GM23338 (cell line): ENCODE results near the gene PLEKHN1. TPM values are rescaled to one million over a fixed set of nuclear protein-coding genes. Genes with fewer than 3 reads are reported as not detected.

Experiments used
- ATAC-seq: fragments of 200-7000 bp; cut with Tn5 transposase; 3 replicates; pipeline ENCODE4 v1.9.1; 2020
- DNase-seq: peaks from one replicate; pipeline ENCODE4 v3.0.0-alpha.2; 2015; ENCODE audit warnings: low spot score
- H2AFZ ChIP-seq: fragments of 200-600 bp; sonication (generic); 2 replicates; pipeline ENCODE4 v1.8.0; 2016; ENCODE audit warnings: antibody characterized with exemption, mild to moderate bottlenecking, moderate library complexity
- H3F3A ChIP-seq: fragments of 200-600 bp; sonication (generic); replicated peaks from 2 replicates; pipeline ENCODE4 v1.8.0; 2017; ENCODE audit warnings: antibody characterized with exemption, mixed run types, low read depth
- H3K27ac ChIP-seq: fragments of 200-600 bp; sonication (generic); 2 replicates; pipeline ENCODE4 v1.6.1; 2016; ENCODE audit warnings: low read depth
- H3K27me3 ChIP-seq: fragments of 200-600 bp; sonication (generic); 2 replicates; pipeline ENCODE4 v1.8.0; 2016; ENCODE audit warnings: mild to moderate bottlenecking, mixed run types, moderate library complexity; ENCODE audit not compliant: insufficient read depth
- H3K36me3 ChIP-seq: fragments of 200-600 bp; sonication (generic); 2 replicates; pipeline ENCODE4 v1.8.0; 2016; ENCODE audit warnings: mild to moderate bottlenecking; ENCODE audit not compliant: insufficient read depth
- H3K4me1 ChIP-seq: fragments of 200-600 bp; sonication (generic); 2 replicates; pipeline ENCODE4 v1.8.0; 2016; ENCODE audit warnings: mild to moderate bottlenecking, moderate library complexity; ENCODE audit not compliant: insufficient read depth
- H3K4me2 ChIP-seq: fragments of 200-600 bp; sonication (generic); 2 replicates; pipeline ENCODE4 v1.7.1; 2017; ENCODE audit warnings: mixed run types
- H3K4me3 ChIP-seq: fragments of 200-600 bp; sonication (generic); 2 replicates; pipeline ENCODE4 v1.6.1; 2016; ENCODE audit warnings: mixed run types
- H3K79me2 ChIP-seq: fragments of 200-600 bp; sonication (generic); replicated peaks from 2 replicates; pipeline ENCODE4 v1.8.0; 2017; ENCODE audit warnings: mild to moderate bottlenecking; ENCODE audit not compliant: insufficient read depth
- H3K9me2 ChIP-seq: fragments of 200-600 bp; sonication (generic); 2 replicates; pipeline ENCODE4 v1.8.0; 2017; ENCODE audit not compliant: insufficient read depth
- H4K20me1 ChIP-seq: fragments of 200-600 bp; sonication (generic); replicated peaks from 2 replicates; pipeline ENCODE4 v1.8.0; 2017; ENCODE audit warnings: mild to moderate bottlenecking; ENCODE audit not compliant: insufficient read depth
- H3K27ac Mint-ChIP-seq: 2 replicates; pipeline ENCODE4 v1.8.0; 2020; ENCODE audit warnings: inconsistent platforms, mild to moderate bottlenecking, moderate library complexity, mixed read lengths
- H3K27me3 Mint-ChIP-seq: 3 replicates; pipeline ENCODE4 v1.8.0; 2022; ENCODE audit warnings: low read depth, mild to moderate bottlenecking, moderate library complexity, mixed read lengths, inconsistent platforms; ENCODE audit not compliant: insufficient read depth, poor library complexity
- H3K36me3 Mint-ChIP-seq: 3 replicates; pipeline ENCODE4 v1.8.0; 2021; ENCODE audit warnings: low read depth, mild to moderate bottlenecking, inconsistent platforms, moderate library complexity, mixed read lengths
- H3K4me1 Mint-ChIP-seq: 3 replicates; pipeline ENCODE4 v1.8.0; 2020; ENCODE audit warnings: mild to moderate bottlenecking, inconsistent platforms, mixed read lengths
- H3K4me3 Mint-ChIP-seq: 3 replicates; pipeline ENCODE4 v1.8.0; 2021; ENCODE audit warnings: moderate library complexity, mild to moderate bottlenecking, inconsistent platforms, mixed read lengths
- H3K9me3 Mint-ChIP-seq: 3 replicates; pipeline ENCODE4 v1.8.0; 2020; ENCODE audit warnings: moderate library complexity, mild to moderate bottlenecking, inconsistent platforms, mixed read lengths
- CREB1 ChIP-seq: fragments of 250-450 bp; sonication (Bioruptor Pico); IDR thresholded peaks from 2 replicates; pipeline ENCODE4 v1.5.0; 2020; ENCODE audit warnings: low read depth, mild to moderate bottlenecking, moderate library complexity
- EZH2 ChIP-seq: fragments of 200-600 bp; sonication (generic); IDR thresholded peaks from one replicate; pipeline ENCODE4 v1.8.0; 2017; ENCODE audit warnings: antibody characterized with exemption, mild to moderate bottlenecking, low read depth; ENCODE audit not compliant: unreplicated experiment
- EZH2phosphoT487 ChIP-seq: fragments of 200-600 bp; sonication (generic); IDR thresholded peaks from one replicate; pipeline ENCODE4 v1.8.1; 2018; ENCODE audit warnings: antibody characterized with exemption; ENCODE audit not compliant: unreplicated experiment
- JUNB ChIP-seq: IDR thresholded peaks from one replicate; pipeline ENCODE4 v1.6.1; 2016; ENCODE audit warnings: antibody characterized with exemption; ENCODE audit not compliant: unreplicated experiment
- NANOG ChIP-seq: IDR thresholded peaks from 2 replicates; pipeline ENCODE4 v1.6.1; 2016; ENCODE audit warnings: antibody characterized with exemption, borderline replicate concordance
- POLR2AphosphoS5 ChIP-seq: IDR thresholded peaks from 2 replicates; pipeline ENCODE4 v1.6.1; 2016; ENCODE audit warnings: antibody characterized with exemption, low read depth
- STAT1 ChIP-seq: IDR thresholded peaks from one replicate; pipeline ENCODE4 v1.6.1; 2016; ENCODE audit warnings: antibody characterized with exemption; ENCODE audit not compliant: unreplicated experiment
- polyA plus RNA-seq: library from polyadenylated mRNA; unstranded; fragments of >200 nt; fragmentation: Nextera tagmentation; extraction: Ambion mirVana; gene quantifications from 2 replicates; pipeline ENCODE4 v1.2.1, GENCODE V29; 2016
- total RNA-seq: library from RNA; depleted of rRNA; stranded (reverse); fragments of >200 nt; shearing (Covaris generic); gene quantifications from 2 replicates; pipeline ENCODE4 v1.2.3, GENCODE V29; 2014
- TF ChIP-seq, protein P1 (sequence below): fragments of 250-450 bp; sonication (Bioruptor Pico); IDR thresholded peaks from 2 replicates; pipeline ENCODE4 v1.5.0; 2020; ENCODE audit warnings: mild to moderate bottlenecking, moderate library complexity
- TF ChIP-seq, protein P2 (sequence below): IDR thresholded peaks from 2 replicates; pipeline ENCODE4 v1.6.1; 2016; ENCODE audit warnings: antibody characterized with exemption
- TF ChIP-seq, protein P3 (sequence below), 2 experiments: fragments of 200-600 bp in 1 of 2; sonication (generic) in 1 of 2; conservative IDR thresholded peaks; 2 replicates each; pipeline versions ENCODE4 v1.5.1 to v1.6.1; 2016 to 2017; ENCODE audit warnings: antibody characterized with exemption in 2 of 2, low read depth in 2 of 2, mild to moderate bottlenecking in 2 of 2, moderate library complexity in 1 of 2

Gene PLEKHN1
- total and polyA plus RNA-seq, 2 experiments from 2014 or later, result 1.4 to 3.3 TPM

DNA sequence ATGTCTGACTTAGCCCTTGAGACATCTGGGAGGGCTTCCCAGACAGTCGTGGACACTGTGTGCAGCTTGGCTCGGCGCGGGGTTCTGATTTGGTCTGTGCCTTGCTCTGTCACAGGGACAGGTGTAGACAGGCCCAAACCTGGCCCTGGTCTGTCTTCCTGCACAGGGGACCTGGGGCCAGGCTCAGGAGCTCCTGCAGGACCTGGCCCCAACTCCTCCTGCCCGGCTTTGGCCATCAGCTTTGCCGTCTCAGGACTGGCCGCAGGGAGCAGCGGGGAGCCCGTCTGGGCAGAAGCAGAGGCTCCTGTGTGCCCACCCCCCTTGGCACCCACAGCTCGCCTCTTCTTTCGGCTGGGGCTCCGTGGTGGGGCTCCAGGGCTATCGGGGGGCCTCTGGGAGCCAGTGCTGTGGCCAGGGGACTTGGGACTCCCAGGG is 13.9 kb downstream of the PLEKHN1 start (continued):
- TF ChIP-seq, protein P1, sequence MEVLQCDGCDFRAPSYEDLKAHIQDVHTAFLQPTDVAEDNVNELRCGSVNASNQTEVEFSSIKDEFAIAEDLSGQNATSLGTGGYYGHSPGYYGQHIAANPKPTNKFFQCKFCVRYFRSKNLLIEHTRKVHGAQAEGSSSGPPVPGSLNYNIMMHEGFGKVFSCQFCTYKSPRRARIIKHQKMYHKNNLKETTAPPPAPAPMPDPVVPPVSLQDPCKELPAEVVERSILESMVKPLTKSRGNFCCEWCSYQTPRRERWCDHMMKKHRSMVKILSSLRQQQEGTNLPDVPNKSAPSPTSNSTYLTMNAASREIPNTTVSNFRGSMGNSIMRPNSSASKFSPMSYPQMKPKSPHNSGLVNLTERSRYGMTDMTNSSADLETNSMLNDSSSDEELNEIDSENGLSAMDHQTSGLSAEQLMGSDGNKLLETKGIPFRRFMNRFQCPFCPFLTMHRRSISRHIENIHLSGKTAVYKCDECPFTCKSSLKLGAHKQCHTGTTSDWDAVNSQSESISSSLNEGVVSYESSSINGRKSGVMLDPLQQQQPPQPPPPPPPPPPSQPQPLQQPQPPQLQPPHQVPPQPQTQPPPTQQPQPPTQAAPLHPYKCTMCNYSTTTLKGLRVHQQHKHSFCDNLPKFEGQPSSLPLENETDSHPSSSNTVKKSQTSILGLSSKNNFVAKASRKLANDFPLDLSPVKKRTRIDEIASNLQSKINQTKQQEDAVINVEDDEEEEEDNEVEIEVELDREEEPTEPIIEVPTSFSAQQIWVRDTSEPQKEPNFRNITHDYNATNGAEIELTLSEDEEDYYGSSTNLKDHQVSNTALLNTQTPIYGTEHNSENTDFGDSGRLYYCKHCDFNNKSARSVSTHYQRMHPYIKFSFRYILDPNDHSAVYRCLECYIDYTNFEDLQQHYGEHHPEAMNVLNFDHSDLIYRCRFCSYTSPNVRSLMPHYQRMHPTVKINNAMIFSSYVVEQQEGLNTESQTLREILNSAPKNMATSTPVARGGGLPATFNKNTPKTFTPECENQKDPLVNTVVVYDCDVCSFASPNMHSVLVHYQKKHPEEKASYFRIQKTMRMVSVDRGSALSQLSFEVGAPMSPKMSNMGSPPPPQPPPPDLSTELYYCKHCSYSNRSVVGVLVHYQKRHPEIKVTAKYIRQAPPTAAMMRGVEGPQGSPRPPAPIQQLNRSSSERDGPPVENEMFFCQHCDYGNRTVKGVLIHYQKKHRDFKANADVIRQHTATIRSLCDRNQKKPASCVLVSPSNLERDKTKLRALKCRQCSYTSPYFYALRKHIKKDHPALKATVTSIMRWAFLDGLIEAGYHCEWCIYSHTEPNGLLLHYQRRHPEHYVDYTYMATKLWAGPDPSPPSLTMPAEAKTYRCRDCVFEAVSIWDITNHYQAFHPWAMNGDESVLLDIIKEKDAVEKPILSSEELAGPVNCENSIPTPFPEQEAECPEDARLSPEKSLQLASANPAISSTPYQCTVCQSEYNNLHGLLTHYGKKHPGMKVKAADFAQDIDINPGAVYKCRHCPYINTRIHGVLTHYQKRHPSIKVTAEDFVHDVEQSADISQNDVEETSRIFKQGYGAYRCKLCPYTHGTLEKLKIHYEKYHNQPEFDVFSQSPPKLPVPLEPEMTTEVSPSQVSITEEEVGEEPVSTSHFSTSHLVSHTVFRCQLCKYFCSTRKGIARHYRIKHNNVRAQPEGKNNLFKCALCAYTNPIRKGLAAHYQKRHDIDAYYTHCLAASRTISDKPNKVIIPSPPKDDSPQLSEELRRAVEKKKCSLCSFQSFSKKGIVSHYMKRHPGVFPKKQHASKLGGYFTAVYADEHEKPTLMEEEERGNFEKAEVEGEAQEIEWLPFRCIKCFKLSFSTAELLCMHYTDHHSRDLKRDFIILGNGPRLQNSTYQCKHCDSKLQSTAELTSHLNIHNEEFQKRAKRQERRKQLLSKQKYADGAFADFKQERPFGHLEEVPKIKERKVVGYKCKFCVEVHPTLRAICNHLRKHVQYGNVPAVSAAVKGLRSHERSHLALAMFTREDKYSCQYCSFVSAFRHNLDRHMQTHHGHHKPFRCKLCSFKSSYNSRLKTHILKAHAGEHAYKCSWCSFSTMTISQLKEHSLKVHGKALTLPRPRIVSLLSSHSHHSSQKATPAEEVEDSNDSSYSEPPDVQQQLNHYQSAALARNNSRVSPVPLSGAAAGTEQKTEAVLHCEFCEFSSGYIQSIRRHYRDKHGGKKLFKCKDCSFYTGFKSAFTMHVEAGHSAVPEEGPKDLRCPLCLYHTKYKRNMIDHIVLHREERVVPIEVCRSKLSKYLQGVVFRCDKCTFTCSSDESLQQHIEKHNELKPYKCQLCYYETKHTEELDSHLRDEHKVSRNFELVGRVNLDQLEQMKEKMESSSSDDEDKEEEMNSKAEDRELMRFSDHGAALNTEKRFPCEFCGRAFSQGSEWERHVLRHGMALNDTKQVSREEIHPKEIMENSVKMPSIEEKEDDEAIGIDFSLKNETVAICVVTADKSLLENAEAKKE (CRISPR knock-in tag), result no peak
- no peak for TF ChIP-seq NANOG
- no peak for TF ChIP-seq POLR2AphosphoS5

DNA sequence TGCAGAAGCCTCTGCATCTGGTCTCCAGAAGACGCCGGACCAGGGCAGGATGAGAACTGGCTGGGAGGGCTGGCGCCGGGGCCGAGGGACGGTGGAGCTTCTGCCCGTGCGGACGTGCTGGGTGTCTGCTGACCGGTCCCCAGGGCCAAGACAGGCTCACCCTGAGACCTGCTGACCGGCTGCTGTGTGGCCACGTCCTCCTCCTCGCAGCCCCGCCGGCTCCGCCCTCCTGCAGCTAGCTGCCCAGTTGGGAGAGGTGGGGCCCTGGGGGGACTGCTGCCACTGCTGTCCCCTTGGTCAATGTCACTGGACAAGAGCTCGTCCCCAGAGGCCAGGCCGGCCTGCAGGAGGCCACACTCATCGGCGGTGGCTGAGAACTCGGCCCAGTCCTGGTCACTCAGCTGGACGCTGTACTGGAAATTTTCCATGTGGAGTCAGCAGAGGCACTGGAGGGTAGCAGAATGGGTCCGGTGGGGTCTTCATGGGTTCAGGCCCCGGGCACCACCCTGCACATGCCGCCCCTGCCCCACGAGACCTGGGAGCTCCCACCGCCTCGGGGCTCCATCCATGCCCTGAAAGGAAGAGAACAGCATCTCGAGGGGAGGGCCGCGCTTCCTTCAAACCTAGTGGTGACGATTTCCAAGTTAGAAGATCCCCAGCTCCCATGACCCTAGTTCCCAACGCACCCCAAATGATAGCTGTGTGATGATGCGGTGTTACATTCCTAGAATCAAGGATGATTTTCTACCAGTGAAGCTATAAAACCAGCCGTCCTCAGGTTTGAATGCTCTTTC is 14.5 kb downstream of the PLEKHN1 start:
- H2AFZ ChIP-seq, result no peak overlapping the region
- Mint-ChIP-seq H3K4me1 (peaks cover 1% of the 10 kb centered on the region), H3K27ac (no peak overlapping the region), H3K4me3 (no peak overlapping the region), H3K9me3 (peaks cover 5% of the 10 kb centered on the region), H3K27me3 (peaks cover 37% of the 10 kb centered on the region), H3K36me3 (peaks cover 5% of the 10 kb centered on the region)
- H3K36me3 ChIP-seq, result no peaks in the 10 kb centered on the region
- no peak for DNase-seq
- no peak overlapping the region for H3K4me3 ChIP-seq
- H4K20me1 ChIP-seq, result no peaks in the 10 kb centered on the region
- no peaks in the 10 kb centered on the region for H3K79me2 ChIP-seq
- H3K4me2 ChIP-seq, result no peak overlapping the region
- H3F3A ChIP-seq, result no peaks in the 10 kb centered on the region
- H3K27me3 ChIP-seq, result peaks cover 21% of the 10 kb centered on the region
- no peaks in the 10 kb centered on the region; the same call in 1 of the 2 replicates for H3K4me1 ChIP-seq
- no peak for ATAC-seq
- TF ChIP-seq EZH2phosphoT487, result no peak
- TF ChIP-seq, protein P2, sequence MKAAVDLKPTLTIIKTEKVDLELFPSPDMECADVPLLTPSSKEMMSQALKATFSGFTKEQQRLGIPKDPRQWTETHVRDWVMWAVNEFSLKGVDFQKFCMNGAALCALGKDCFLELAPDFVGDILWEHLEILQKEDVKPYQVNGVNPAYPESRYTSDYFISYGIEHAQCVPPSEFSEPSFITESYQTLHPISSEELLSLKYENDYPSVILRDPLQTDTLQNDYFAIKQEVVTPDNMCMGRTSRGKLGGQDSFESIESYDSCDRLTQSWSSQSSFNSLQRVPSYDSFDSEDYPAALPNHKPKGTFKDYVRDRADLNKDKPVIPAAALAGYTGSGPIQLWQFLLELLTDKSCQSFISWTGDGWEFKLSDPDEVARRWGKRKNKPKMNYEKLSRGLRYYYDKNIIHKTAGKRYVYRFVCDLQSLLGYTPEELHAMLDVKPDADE, result no peak
- TF ChIP-seq, protein P3, sequence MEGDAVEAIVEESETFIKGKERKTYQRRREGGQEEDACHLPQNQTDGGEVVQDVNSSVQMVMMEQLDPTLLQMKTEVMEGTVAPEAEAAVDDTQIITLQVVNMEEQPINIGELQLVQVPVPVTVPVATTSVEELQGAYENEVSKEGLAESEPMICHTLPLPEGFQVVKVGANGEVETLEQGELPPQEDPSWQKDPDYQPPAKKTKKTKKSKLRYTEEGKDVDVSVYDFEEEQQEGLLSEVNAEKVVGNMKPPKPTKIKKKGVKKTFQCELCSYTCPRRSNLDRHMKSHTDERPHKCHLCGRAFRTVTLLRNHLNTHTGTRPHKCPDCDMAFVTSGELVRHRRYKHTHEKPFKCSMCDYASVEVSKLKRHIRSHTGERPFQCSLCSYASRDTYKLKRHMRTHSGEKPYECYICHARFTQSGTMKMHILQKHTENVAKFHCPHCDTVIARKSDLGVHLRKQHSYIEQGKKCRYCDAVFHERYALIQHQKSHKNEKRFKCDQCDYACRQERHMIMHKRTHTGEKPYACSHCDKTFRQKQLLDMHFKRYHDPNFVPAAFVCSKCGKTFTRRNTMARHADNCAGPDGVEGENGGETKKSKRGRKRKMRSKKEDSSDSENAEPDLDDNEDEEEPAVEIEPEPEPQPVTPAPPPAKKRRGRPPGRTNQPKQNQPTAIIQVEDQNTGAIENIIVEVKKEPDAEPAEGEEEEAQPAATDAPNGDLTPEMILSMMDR (conservative IDR thresholded peaks at IDR 0.05; ENCODE audit: low read depth in 2 of 2), result no peak
- no peak for TF ChIP-seq STAT1
- TF ChIP-seq JUNB, result no peak
- TF ChIP-seq CREB1 (CRISPR knock-in tag), result no peak
- TF ChIP-seq POLR2AphosphoS5, result no peak
- TF ChIP-seq EZH2, result no peak
- H3K27ac ChIP-seq, result no peak overlapping the region
- no peaks in the 10 kb centered on the region for H3K9me2 ChIP-seq
